Measurements from ENCODE around the gene PALMD. TPM values are rescaled to one million over a fixed set of nuclear protein-coding genes. Genes with fewer than 3 reads are reported as not detected.

The PALMD gene
- total RNA-seq, 2 experiments from 2014 or later, result not detected

DNA sequence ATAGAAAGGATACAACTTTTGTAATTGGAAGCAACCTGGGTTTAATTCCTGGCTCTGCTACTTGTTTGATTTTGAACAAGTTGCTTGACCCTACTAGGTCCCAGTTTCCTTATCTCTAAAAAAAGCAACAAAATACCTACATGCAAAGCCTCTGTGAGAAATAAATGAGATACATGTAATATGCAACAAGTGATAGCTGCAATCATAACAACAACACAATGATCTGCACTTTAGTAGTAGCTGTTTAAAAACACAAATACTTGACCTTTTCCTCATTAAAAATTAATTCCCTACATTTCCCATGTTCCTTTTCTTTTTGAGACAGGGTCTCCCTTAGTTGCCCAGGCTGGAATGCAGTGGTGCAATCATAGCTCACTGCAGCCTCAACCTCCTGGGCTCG is 80.5 kb downstream of the PALMD start:
- CTCF ChIA-PET, result no interaction called here
- H3K4me1 ChIP-seq (ENCODE audit: insufficient read depth, low read length), result no peaks in the 10 kb centered on the region
- no peak overlapping the region for H3K27ac ChIP-seq (ENCODE audit: low read depth in 1 of 2, low read length in 2 of 2)
- intact Hi-C loops (cut with DNase I, micrococcal nuclease), result no loop called here
- no peak for TF ChIP-seq CTCF (IDR thresholded peaks at IDR 0.05)
- Mint-ChIP-seq H3K9me3 (no peaks in the 10 kb centered on the region), H3K27ac (no peak overlapping the region), H3K4me3 (no peak overlapping the region), H3K36me3 (ENCODE audit: low read depth) (no peaks in the 10 kb centered on the region), H3K4me1 (ENCODE audit: low read depth) (no peaks in the 10 kb centered on the region), H3K27me3 (no peaks in the 10 kb centered on the region)
- no peaks in the 10 kb centered on the region for H3K36me3 ChIP-seq (ENCODE audit: insufficient read depth, low read length)
- no peak overlapping the region for H3K4me3 ChIP-seq (ENCODE audit: low read length)
- ATAC-seq (ENCODE audit: poor library complexity), result no peak
- no peaks in the 10 kb centered on the region for H3K27me3 ChIP-seq (ENCODE audit: control insufficient read depth in 1 of 2, insufficient read depth in 2 of 2, low read length in 2 of 2)
- POLR2A ChIA-PET, result no interaction called here
- no peaks in the 10 kb centered on the region for H3K9me3 ChIP-seq (ENCODE audit: control insufficient read depth in 1 of 2, insufficient read depth in 1 of 2, low read length in 2 of 2)
- no peak for DNase-seq

- H3K9me3 ChIP-seq (ENCODE audit: control insufficient read depth in 1 of 2, insufficient read depth in 1 of 2, low read length in 2 of 2), result no peaks in the 10 kb centered on the region
- H3K4me1 Mint-ChIP-seq (ENCODE audit: low read depth), result no peaks in the 10 kb centered on the region
- no peak overlapping the region for H3K27ac Mint-ChIP-seq
- no peak overlapping the region for H3K27ac ChIP-seq (ENCODE audit: low read depth in 1 of 2, low read length in 2 of 2)
- H3K27me3 Mint-ChIP-seq, result no peaks in the 10 kb centered on the region
- intact Hi-C loops (cut with DNase I, micrococcal nuclease), result no loop called here
- no peak for TF ChIP-seq CTCF (IDR thresholded peaks at IDR 0.05)
- H3K4me1 ChIP-seq (ENCODE audit: insufficient read depth, low read length), result no peaks in the 10 kb centered on the region
- H3K9me3 Mint-ChIP-seq, result no peaks in the 10 kb centered on the region
- H3K4me3 ChIP-seq (ENCODE audit: low read length), result no peak overlapping the region
- no peaks in the 10 kb centered on the region for H3K36me3 ChIP-seq (ENCODE audit: insufficient read depth, low read length)
- ATAC-seq (ENCODE audit: poor library complexity) (no peak), DNase-seq (no peak)
- ChIA-PET CTCF (no interaction called here), POLR2A (no interaction called here)
- no peaks in the 10 kb centered on the region for H3K36me3 Mint-ChIP-seq (ENCODE audit: low read depth)
- no peak overlapping the region for H3K4me3 Mint-ChIP-seq
- H3K27me3 ChIP-seq (ENCODE audit: control insufficient read depth in 1 of 2, insufficient read depth in 2 of 2, low read length in 2 of 2), result no peaks in the 10 kb centered on the region
These were observed 80.9 kb downstream of the PALMD start for GRCh38 chr1:99726818-99727217.

- Mint-ChIP-seq H3K27ac (no peak overlapping the region), H3K4me3 (no peak overlapping the region), H3K9me3 (no peaks in the 10 kb centered on the region), H3K4me1 (ENCODE audit: low read depth) (no peaks in the 10 kb centered on the region), H3K36me3 (ENCODE audit: low read depth) (no peaks in the 10 kb centered on the region), H3K27me3 (no peaks in the 10 kb centered on the region)
- no peak for DNase-seq
- no peak for TF ChIP-seq CTCF (IDR thresholded peaks at IDR 0.05)
- ChIA-PET POLR2A (no interaction called here), CTCF (no interaction called here)
- ATAC-seq (ENCODE audit: poor library complexity), result no peak
- Histone ChIP-seq H3K4me3 (ENCODE audit: low read length) (no peak overlapping the region), H3K36me3 (ENCODE audit: insufficient read depth, low read length) (no peaks in the 10 kb centered on the region), H3K27me3 (ENCODE audit: control insufficient read depth in 1 of 2, insufficient read depth in 2 of 2, low read length in 2 of 2) (no peaks in the 10 kb centered on the region), H3K9me3 (ENCODE audit: control insufficient read depth in 1 of 2, insufficient read depth in 1 of 2, low read length in 2 of 2) (no peaks in the 10 kb centered on the region), H3K4me1 (ENCODE audit: insufficient read depth, low read length) (no peaks in the 10 kb centered on the region), H3K27ac (ENCODE audit: low read depth in 1 of 2, low read length in 2 of 2) (no peak overlapping the region)
- intact Hi-C loops (cut with DNase I, micrococcal nuclease), result no loop called here
These were observed 81.8 kb downstream of the PALMD start for GRCh38 chr1:99727575-99728185.

All from CD4-positive, alpha-beta T cell (primary cell).